Vagina (tissue), 2 donors: ENCODE results near the gene ZSWIM6.

ENCODE experiments used
- POLR2A ChIP-seq, 2 donors: fragments of 450-650 bp; IDR thresholded peaks; one replicate each; pipeline ENCODE4 v1.6.1; 2017; ENCODE audit warnings: antibody characterized with exemption in 2 of 2, mild to moderate bottlenecking in 2 of 2, moderate library complexity in 2 of 2
- TF ChIP-seq, protein P1 (sequence below), 3 experiments: fragments of 450-650 bp in 2 of 3; fragments of 200-600 bp in 1 of 3; sonication (generic) in 1 of 3; IDR thresholded peaks; one replicate each; pipeline ENCODE4 v1.5.1; 2017 to 2019; ENCODE audit warnings: antibody characterized with exemption in 3 of 3, mild to moderate bottlenecking in 2 of 3, moderate library complexity in 2 of 3

GRCh38 chr5:61402970-61403900 lies 71.2 kb downstream of the ZSWIM6 start:
- TF ChIP-seq, protein P1, sequence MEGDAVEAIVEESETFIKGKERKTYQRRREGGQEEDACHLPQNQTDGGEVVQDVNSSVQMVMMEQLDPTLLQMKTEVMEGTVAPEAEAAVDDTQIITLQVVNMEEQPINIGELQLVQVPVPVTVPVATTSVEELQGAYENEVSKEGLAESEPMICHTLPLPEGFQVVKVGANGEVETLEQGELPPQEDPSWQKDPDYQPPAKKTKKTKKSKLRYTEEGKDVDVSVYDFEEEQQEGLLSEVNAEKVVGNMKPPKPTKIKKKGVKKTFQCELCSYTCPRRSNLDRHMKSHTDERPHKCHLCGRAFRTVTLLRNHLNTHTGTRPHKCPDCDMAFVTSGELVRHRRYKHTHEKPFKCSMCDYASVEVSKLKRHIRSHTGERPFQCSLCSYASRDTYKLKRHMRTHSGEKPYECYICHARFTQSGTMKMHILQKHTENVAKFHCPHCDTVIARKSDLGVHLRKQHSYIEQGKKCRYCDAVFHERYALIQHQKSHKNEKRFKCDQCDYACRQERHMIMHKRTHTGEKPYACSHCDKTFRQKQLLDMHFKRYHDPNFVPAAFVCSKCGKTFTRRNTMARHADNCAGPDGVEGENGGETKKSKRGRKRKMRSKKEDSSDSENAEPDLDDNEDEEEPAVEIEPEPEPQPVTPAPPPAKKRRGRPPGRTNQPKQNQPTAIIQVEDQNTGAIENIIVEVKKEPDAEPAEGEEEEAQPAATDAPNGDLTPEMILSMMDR (IDR thresholded peaks at IDR 0.05), result no peak
- no peak for TF ChIP-seq POLR2A (IDR thresholded peaks at IDR 0.05)
